H9 (cell line): ENCODE measurements around the gene NDUFA3. TPM values are rescaled to one million over a fixed set of nuclear protein-coding genes. Genes with fewer than 3 reads are reported as not detected.

Source experiments
- DNase-seq: peaks from one replicate; pipeline ENCODE4 v3.0.0-alpha.2; 2017
- H2AFZ ChIP-seq: one replicate; pipeline ENCODE4 v1.6.1; 2013; ENCODE audit warnings: mild to moderate bottlenecking, low read length, control low read depth, moderate library complexity
- H2AK5ac ChIP-seq: 2 replicates; pipeline ENCODE4 v1.6.1; 2013; ENCODE audit warnings: low read length, control low read depth, mixed read lengths; ENCODE audit not compliant: insufficient read length
- H2BK120ac ChIP-seq: one replicate; pipeline ENCODE4 v1.6.1; 2013; ENCODE audit warnings: low read depth, mild to moderate bottlenecking, low read length, control low read depth, inconsistent platforms; ENCODE audit not compliant: poor library complexity, severe bottlenecking
- H2BK12ac ChIP-seq: 2 replicates; pipeline ENCODE4 v1.6.1; 2013; ENCODE audit warnings: low read length, control low read depth, mixed read lengths, low read depth; ENCODE audit not compliant: insufficient read length
- H2BK15ac ChIP-seq: 2 replicates; pipeline ENCODE4 v1.6.1; 2013; ENCODE audit warnings: low read depth, low read length, control low read depth
- H2BK20ac ChIP-seq: one replicate; pipeline ENCODE4 v1.6.1; 2013; ENCODE audit warnings: low read depth, mild to moderate bottlenecking, low read length, control low read depth, inconsistent platforms; ENCODE audit not compliant: poor library complexity, severe bottlenecking
- H2BK5ac ChIP-seq: 2 replicates; pipeline ENCODE4 v1.6.1; 2013; ENCODE audit warnings: low read length, control low read depth, mixed read lengths; ENCODE audit not compliant: insufficient read length
- H3K14ac ChIP-seq: 2 replicates; pipeline ENCODE4 v1.6.1; 2013; ENCODE audit warnings: low read length, control low read depth; ENCODE audit not compliant: insufficient read depth
- H3K18ac ChIP-seq: 2 replicates; pipeline ENCODE4 v1.6.1; 2013; ENCODE audit warnings: low read depth, mild to moderate bottlenecking, mixed read lengths, low read length, control low read depth; ENCODE audit not compliant: insufficient read length
- H3K23ac ChIP-seq: 2 replicates; pipeline ENCODE4 v1.6.1; 2013; ENCODE audit warnings: low read length, control low read depth, mixed read lengths, low read depth; ENCODE audit not compliant: insufficient read length
- H3K23me2 ChIP-seq: 2 replicates; pipeline ENCODE4 v1.6.1; 2013; ENCODE audit warnings: low read depth, mild to moderate bottlenecking, mixed read lengths, low read length, control low read depth; ENCODE audit not compliant: insufficient read length, poor library complexity, severe bottlenecking
- H3K27ac ChIP-seq: 2 replicates; pipeline ENCODE4 v1.5.1; 2013; ENCODE audit warnings: low read length, control low read depth, mixed read lengths, low read depth; ENCODE audit not compliant: insufficient read length
- H3K27me3 ChIP-seq: 2 replicates; pipeline ENCODE4 v1.6.1; 2013; ENCODE audit warnings: low read length, control low read depth, inconsistent platforms; ENCODE audit not compliant: insufficient read depth
- H3K4ac ChIP-seq: 2 replicates; pipeline ENCODE4 v1.6.1; 2013; ENCODE audit warnings: low read depth, mild to moderate bottlenecking, control low read depth, inconsistent platforms, low read length, moderate library complexity
- H3K4me1 ChIP-seq: 2 replicates; pipeline ENCODE4 v1.6.1; 2013; ENCODE audit warnings: low read length, control low read depth, inconsistent platforms; ENCODE audit not compliant: insufficient read depth
- H3K4me2 ChIP-seq: 2 replicates; pipeline ENCODE4 v1.6.1; 2013; ENCODE audit warnings: low read length, control low read depth, mixed read lengths; ENCODE audit not compliant: insufficient read length, insufficient read depth
- H3K56ac ChIP-seq: 2 replicates; pipeline ENCODE4 v1.6.1; 2013; ENCODE audit warnings: low read depth, mild to moderate bottlenecking, mixed read lengths, low read length, control low read depth; ENCODE audit not compliant: insufficient read length
- H3K79me1 ChIP-seq: 2 replicates; pipeline ENCODE4 v1.6.1; 2013; ENCODE audit warnings: low read depth, mild to moderate bottlenecking, moderate library complexity, low read length, control low read depth, inconsistent platforms; ENCODE audit not compliant: insufficient read depth, poor library complexity, severe bottlenecking
- H3K79me2 ChIP-seq: 2 replicates; pipeline ENCODE4 v1.6.1; 2013; ENCODE audit warnings: low read length, control low read depth, inconsistent platforms; ENCODE audit not compliant: insufficient read depth
- H3K9ac ChIP-seq: 2 replicates; pipeline ENCODE4 v1.6.1; 2013; ENCODE audit warnings: low read length, control low read depth, mixed read lengths; ENCODE audit not compliant: insufficient read length; ENCODE audit errors: extremely low read depth
- H3K9me3 ChIP-seq: one replicate; pipeline ENCODE4 v1.6.1; 2013; ENCODE audit warnings: low read depth, low read length, inconsistent platforms; ENCODE audit not compliant: control insufficient read depth
- H3T11ph ChIP-seq: one replicate; pipeline ENCODE4 v1.6.1; 2013; ENCODE audit warnings: mild to moderate bottlenecking, low read length, control low read depth, inconsistent platforms
- H4K20me1 ChIP-seq: one replicate; pipeline ENCODE4 v1.6.1; 2013; ENCODE audit not compliant: control insufficient read depth, insufficient read length, insufficient read depth
- H4K5ac ChIP-seq: 2 replicates; pipeline ENCODE4 v1.6.1; 2013; ENCODE audit warnings: low read depth, mild to moderate bottlenecking, mixed read lengths, low read length, control low read depth; ENCODE audit not compliant: insufficient read length
- H4K8ac ChIP-seq: replicated peaks from 2 replicates; pipeline ENCODE4 v1.6.1; 2013; ENCODE audit warnings: low read length, control low read depth, mixed read lengths, low read depth; ENCODE audit not compliant: insufficient read length
- H4K91ac ChIP-seq: 2 replicates; pipeline ENCODE4 v1.6.1; 2013; ENCODE audit warnings: low read depth, mild to moderate bottlenecking, moderate library complexity, mixed read lengths, low read length, control low read depth; ENCODE audit not compliant: insufficient read length
- H3K27ac Mint-ChIP-seq, 3 experiments: 2 replicates in 2 of 3; 3 replicates in 1 of 3; pipeline ENCODE4 v1.8.0; 2020 to 2021; ENCODE audit warnings: mixed read lengths in 3 of 3, mild to moderate bottlenecking in 1 of 3, moderate library complexity in 1 of 3
- H3K27me3 Mint-ChIP-seq: 2 replicates; pipeline ENCODE4 v1.8.0; 2021; ENCODE audit warnings: low read depth, mild to moderate bottlenecking, moderate library complexity, mixed read lengths
- H3K36me3 Mint-ChIP-seq, 3 experiments: 2 replicates in 2 of 3; 3 replicates in 1 of 3; pipeline ENCODE4 v1.8.0; 2020 to 2021; ENCODE audit warnings: low read depth in 3 of 3, mixed read lengths in 3 of 3; ENCODE audit not compliant: insufficient read depth in 1 of 3
- H3K4me1 Mint-ChIP-seq, 2 experiments: 2 replicates each; pipeline ENCODE4 v1.8.0; 2020; ENCODE audit warnings: mixed read lengths in 2 of 2
- H3K4me3 Mint-ChIP-seq, 2 experiments: 2 replicates in 1 of 2; 3 replicates in 1 of 2; pipeline ENCODE4 v1.8.0; 2020 to 2021; ENCODE audit warnings: mild to moderate bottlenecking in 2 of 2, mixed read lengths in 2 of 2, moderate library complexity in 1 of 2
- H3K9me3 Mint-ChIP-seq, 2 experiments: 2 replicates in 1 of 2; 3 replicates in 1 of 2; pipeline ENCODE4 v1.8.0; 2020; ENCODE audit warnings: mild to moderate bottlenecking in 2 of 2, mixed read lengths in 2 of 2, moderate library complexity in 1 of 2
- CTCF ChIP-seq: fragments of 200-600 bp; sonication (generic); conservative IDR thresholded peaks from 3 replicates; pipeline ENCODE4 v1.8.0; 2021; ENCODE audit warnings: antibody characterized with exemption, mild to moderate bottlenecking
- WGBS: extraction: QIAGEN DNeasy Blood & Tissue Kit; methylation state at CpG from one replicate; pipeline ENCODE4 v1.1.7; 2013; ENCODE audit warnings: missing lambda C conversion rate, low lambda C conversion rate, mixed read lengths; ENCODE audit not compliant: insufficient read length; ENCODE audit errors: extremely low coverage; 5-methylcytosine and 5-hydroxymethylcytosine counted together
- total RNA-seq: library from RNA; stranded (reverse); gene quantifications from 2 replicates; pipeline ENCODE4 v1.2.1, GENCODE V29; 2021

Gene NDUFA3
- total RNA-seq, 1 experiment from 2014 or later, result 174 TPM

- no peak within 1 kb of the TSS for H3K4ac ChIP-seq
- H3K23me2 ChIP-seq, result no peaks in the 10 kb centered on the region
- no peaks in the 10 kb centered on the region for H4K20me1 ChIP-seq
- no peaks in the 10 kb centered on the region for H3K27me3 ChIP-seq
- H3K27ac ChIP-seq, result no peak within 1 kb of the TSS
- H2AFZ ChIP-seq, result no peak within 1 kb of the TSS
- H3K9me3 ChIP-seq, result peaks cover 6% of the 10 kb centered on the region
- Mint-ChIP-seq H3K4me1 (peaks cover 0 to 2% of the 10 kb centered on the region in 2 experiments; a peak in 1 of 4 replicates), H3K27ac (peak within 1 kb of the TSS in 1 of 3 experiments; percentile 15; a peak in 1 of 7 replicates), H3K9me3 (peaks cover 22 to 34% of the 10 kb centered on the region in 2 experiments), H3K36me3 (peaks cover 6 to 9% (median 6%) of the 10 kb centered on the region in 3 experiments), H3K4me3 (no peak within 1 kb of the TSS), H3K27me3 (peaks cover 2% of the 10 kb centered on the region; the same call in 1 of the 2 replicates)
- H2BK12ac ChIP-seq, result no peak within 1 kb of the TSS
- no peak within 1 kb of the TSS for H2AK5ac ChIP-seq
- no peak for DNase-seq
- no peak within 1 kb of the TSS for H2BK20ac ChIP-seq
- no peaks in the 10 kb centered on the region for H3K79me2 ChIP-seq
- no CpG with 5 or more reads among the region's 7 CpGs for WGBS
- no peak within 1 kb of the TSS for H3K56ac ChIP-seq
- H3K79me1 ChIP-seq, result no peaks in the 10 kb centered on the region
- H3K23ac ChIP-seq, result no peak within 1 kb of the TSS
- no peak within 1 kb of the TSS for H3K4me2 ChIP-seq
- H2BK120ac ChIP-seq, result no peak within 1 kb of the TSS
- no peak for TF ChIP-seq CTCF
- no peak within 1 kb of the TSS for H2BK5ac ChIP-seq
- H3K9ac ChIP-seq, result no peak within 1 kb of the TSS
- H4K5ac ChIP-seq, result no peak within 1 kb of the TSS
- H3T11ph ChIP-seq, result no peak within 1 kb of the TSS
- H3K4me1 ChIP-seq, result no peaks in the 10 kb centered on the region
- H4K8ac ChIP-seq, result no peak within 1 kb of the TSS
- no peak within 1 kb of the TSS for H2BK15ac ChIP-seq
- H3K14ac ChIP-seq, result no peak within 1 kb of the TSS
- H4K91ac ChIP-seq, result no peak within 1 kb of the TSS
- no peak within 1 kb of the TSS for H3K18ac ChIP-seq
These were observed 21.6 kb upstream of the NDUFA3 start, which contains the start of gene TARM1 for GRCh38 chr19:54081032-54081431. Gene TARM1, minus strand, starts transcription at chr19:54081365. Its CDS starts 25 bp downstream, at chr19:54081340.
